HEK293T (cell line): ENCODE results near the gene PLCB2.

Experiments used
- CTBP1 ChIP-seq: fragments of 450-650 bp; IDR thresholded peaks from 2 replicates; pipeline ENCODE4 v1.6.1; 2016; ENCODE audit warnings: borderline replicate concordance
- ELF4 ChIP-seq: fragments of 450-650 bp; IDR thresholded peaks from 2 replicates; pipeline ENCODE4 v1.6.1; 2017; ENCODE audit warnings: antibody characterized with exemption
- FOXA1 ChIP-seq: fragments of 450-650 bp; IDR thresholded peaks from 2 replicates; pipeline ENCODE4 v1.6.1; 2016; ENCODE audit warnings: mild to moderate bottlenecking
- LEF1 ChIP-seq: fragments of 450-650 bp; IDR thresholded peaks from 2 replicates; pipeline ENCODE4 v1.6.1; 2017; ENCODE audit warnings: mild to moderate bottlenecking, borderline replicate concordance
- NFRKB ChIP-seq: fragments of 450-650 bp; IDR thresholded peaks from 2 replicates; pipeline ENCODE4 v1.6.1; 2016; ENCODE audit warnings: mild to moderate bottlenecking, moderate library complexity
- SP1 ChIP-seq: fragments of 450-650 bp; IDR thresholded peaks from 2 replicates; pipeline ENCODE4 v1.6.1; 2017

DNA sequence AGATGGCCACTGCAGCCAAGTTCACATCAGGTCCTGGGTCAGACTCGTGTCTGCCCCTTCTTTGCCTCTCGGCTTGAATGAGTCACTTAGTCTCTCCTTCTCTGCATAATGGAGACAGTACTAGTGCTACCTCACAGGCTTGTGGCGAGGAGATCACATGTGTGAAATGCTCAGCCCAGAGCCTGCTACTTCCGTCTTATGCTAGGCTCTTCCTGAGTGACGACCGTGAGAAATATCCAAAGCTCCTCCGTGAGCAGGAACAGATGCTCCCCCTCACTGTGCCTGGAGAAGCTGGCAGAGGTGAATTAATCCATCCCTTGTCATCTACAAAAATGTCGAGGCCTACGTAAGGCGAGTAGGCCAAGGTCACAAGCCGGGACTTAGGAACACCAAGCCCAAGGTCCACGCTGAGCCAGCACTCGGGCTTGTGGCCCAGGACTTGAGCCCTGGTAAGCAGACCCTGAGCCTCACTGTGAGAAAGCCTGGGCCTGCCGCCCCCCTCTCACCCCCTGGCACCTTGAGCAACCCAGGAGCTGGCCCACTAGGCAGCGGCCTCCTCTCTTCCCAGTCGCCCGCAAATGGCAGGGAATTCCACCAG, 51.0 kb downstream of the PLCB2 start:
- TF ChIP-seq CTBP1 (no peak), SP1 (no peak), NFRKB (no peak), LEF1 (no peak), ELF4 (no peak), FOXA1 (no peak)
